Lower leg skin (tissue), 4 donors: ENCODE measurements around the gene CTSE. TPM values are rescaled to one million over a fixed set of nuclear protein-coding genes. Genes with fewer than 3 reads are reported as not detected.

ENCODE experiments used
- DNase-seq, 2 donors: peaks; one replicate each; pipeline ENCODE4 v3.0.0-alpha.2; 2019; ENCODE audit warnings: low spot score in 2 of 2
- H3K4me3 ChIP-seq: fragments of 200-600 bp; sonication (generic); 2 replicates; pipeline ENCODE4 v1.5.1; 2017; ENCODE audit warnings: mild to moderate bottlenecking, low read depth; ENCODE audit not compliant: poor library complexity, severe bottlenecking
- CTCF ChIP-seq, 3 donors: fragments of 450-650 bp; IDR thresholded peaks; one replicate each; pipeline ENCODE4 v1.5.1; 2016; ENCODE audit warnings: antibody characterized with exemption in 3 of 3, mild to moderate bottlenecking in 3 of 3, moderate library complexity in 2 of 3
- POLR2A ChIP-seq, 2 donors: fragments of 450-650 bp; IDR thresholded peaks; one replicate each; pipeline ENCODE4 v1.6.1; 2016 to 2017; ENCODE audit warnings: antibody characterized with exemption in 2 of 2, mild to moderate bottlenecking in 1 of 2, moderate library complexity in 1 of 2
- WGBS, 2 donors: methylation state at CpG; one replicate each; pipeline ENCODE4 v1.1.5; 2018; 5-methylcytosine and 5-hydroxymethylcytosine counted together
- intact Hi-C: fragments of 100-400 bp; cut with DNase I; formaldehyde crosslinking; loops from one replicate; pipeline ENCODE4 v1.15.0; 2023; ENCODE audit warnings: low total_unique reads
- total RNA-seq, 4 donors: library from RNA; depleted of rRNA; stranded (reverse); fragments of >200 nt; gene quantifications; one replicate each; pipeline ENCODE4 v1.1.0, GENCODE V29; 2016

CTSE gene
- total RNA-seq, 4 donors from 2014 or later: not detected

- WGBS, 2 donors: 92 to 93% methylated on average over 8 of the region's 8 CpGs
- TF ChIP-seq POLR2A (IDR thresholded peaks at IDR 0.05): no peak
- no peak for TF ChIP-seq CTCF (IDR thresholded peaks at IDR 0.05)
- H3K4me3 ChIP-seq: no peak overlapping the region
- DNase-seq: no peak
- intact Hi-C loops: no loop called here
These were observed 50.1 kb downstream of the CTSE start for GRCh38 chr1:205973377-205974232.

GRCh38 chr1:205972491-205973168 lies 51.1 kb downstream of the CTSE start:
- DNase-seq: no peak
- H3K4me3 ChIP-seq: no peak overlapping the region
- intact Hi-C loops: no loop called here
- TF ChIP-seq CTCF (IDR thresholded peaks at IDR 0.05) (no peak), POLR2A (IDR thresholded peaks at IDR 0.05) (no peak)
- 73 to 75% methylated on average over 11 of the region's 11 CpGs for WGBS, 2 donors

GRCh38 chr1:205972081-205972480 lies 51.6 kb downstream of the CTSE start:
- no peak for DNase-seq
- intact Hi-C loops: no loop called here
- no peak for TF ChIP-seq POLR2A (IDR thresholded peaks at IDR 0.05)
- TF ChIP-seq CTCF (IDR thresholded peaks at IDR 0.05): no peak
- H3K4me3 ChIP-seq: no peak overlapping the region
- 60 to 67% methylated on average over 4 of the region's 4 CpGs for WGBS, 2 donors

GRCh38 chr1:205971082-205971481 lies 52.6 kb downstream of the CTSE start:
- 86 to 89% methylated on average over 4 of the region's 4 CpGs for WGBS, 2 donors
- no peak for DNase-seq
- no peak overlapping the region for H3K4me3 ChIP-seq
- intact Hi-C loops: no loop called here
- TF ChIP-seq CTCF (IDR thresholded peaks at IDR 0.05) (no peak), POLR2A (IDR thresholded peaks at IDR 0.05) (no peak)

GRCh38 chr1:205970486-205970885 lies 53.2 kb downstream of the CTSE start:
- WGBS, 2 donors: 38 to 44% methylated on average over 1 of the region's 1 CpG
- intact Hi-C loops: no loop called here
- TF ChIP-seq CTCF (IDR thresholded peaks at IDR 0.05) (no peak), POLR2A (IDR thresholded peaks at IDR 0.05) (no peak)
- no peak for DNase-seq
- H3K4me3 ChIP-seq: no peak overlapping the region
